HL-60 (cell line): ENCODE data around the gene IP6K1.
A peak's percentile ranks its signal among the peaks of the same experiment; 100 is the strongest.

Source experiments
- DNase-seq, 2 experiments: peaks; one replicate each; pipeline ENCODE4 v3.0.0-alpha.2; 2010 to 2020; ENCODE audit warnings: low read depth in 1 of 2, low spot score in 1 of 2
- H3K27ac ChIP-seq: fragments of 250-450 bp; sonication (Bioruptor Pico); replicated peaks from 2 replicates; pipeline ENCODE4 v1.5.1; 2020; ENCODE audit warnings: mild to moderate bottlenecking, moderate library complexity
- H3K27me3 ChIP-seq: fragments of 250-450 bp; sonication (Bioruptor Pico); 2 replicates; pipeline ENCODE4 v1.5.1; 2021; ENCODE audit warnings: mild to moderate bottlenecking, moderate library complexity; ENCODE audit not compliant: insufficient read depth, poor library complexity, severe bottlenecking
- H3K4me3 ChIP-seq: replicated peaks from 2 replicates; pipeline ENCODE4 v1.5.1; 2011; ENCODE audit warnings: mild to moderate bottlenecking, control low read depth, low read length; ENCODE audit not compliant: insufficient read depth
- GABPA ChIP-seq: IDR thresholded peaks from 2 replicates; pipeline ENCODE4 v1.6.1; 2012; ENCODE audit warnings: low read depth
- POLR2AphosphoS5 ChIP-seq: IDR thresholded peaks from 2 replicates; pipeline ENCODE4 v1.6.1; 2012; ENCODE audit warnings: low read depth
- SPI1 ChIP-seq: IDR thresholded peaks from 2 replicates; pipeline ENCODE4 v1.6.1; 2012; ENCODE audit warnings: low read depth, mild to moderate bottlenecking, borderline replicate concordance
- TF ChIP-seq, protein P1 (sequence below): IDR thresholded peaks from 2 replicates; pipeline ENCODE4 v1.6.1; 2012; ENCODE audit warnings: low read depth; ENCODE audit not compliant: insufficient replicate concordance
- TF ChIP-seq, protein P2 (sequence below): IDR thresholded peaks from one replicate; pipeline ENCODE4 v1.5.1; 2011; ENCODE audit warnings: low read length, control low read depth, inconsistent platforms; ENCODE audit not compliant: insufficient read depth

Gene IP6K1

GRCh38 chr3:49804141-49805041 lies 18.0 kb upstream of the IP6K1 start:
- Histone ChIP-seq H3K4me3 (peak overlapping the region; percentile 94), H3K27me3 (no peaks in the 10 kb centered on the region), H3K27ac (peak overlapping the region; percentile 89)
- peak in 1 of 2 experiments; percentile 33 for DNase-seq
- no peak for TF ChIP-seq POLR2AphosphoS5
- TF ChIP-seq, protein P1, sequence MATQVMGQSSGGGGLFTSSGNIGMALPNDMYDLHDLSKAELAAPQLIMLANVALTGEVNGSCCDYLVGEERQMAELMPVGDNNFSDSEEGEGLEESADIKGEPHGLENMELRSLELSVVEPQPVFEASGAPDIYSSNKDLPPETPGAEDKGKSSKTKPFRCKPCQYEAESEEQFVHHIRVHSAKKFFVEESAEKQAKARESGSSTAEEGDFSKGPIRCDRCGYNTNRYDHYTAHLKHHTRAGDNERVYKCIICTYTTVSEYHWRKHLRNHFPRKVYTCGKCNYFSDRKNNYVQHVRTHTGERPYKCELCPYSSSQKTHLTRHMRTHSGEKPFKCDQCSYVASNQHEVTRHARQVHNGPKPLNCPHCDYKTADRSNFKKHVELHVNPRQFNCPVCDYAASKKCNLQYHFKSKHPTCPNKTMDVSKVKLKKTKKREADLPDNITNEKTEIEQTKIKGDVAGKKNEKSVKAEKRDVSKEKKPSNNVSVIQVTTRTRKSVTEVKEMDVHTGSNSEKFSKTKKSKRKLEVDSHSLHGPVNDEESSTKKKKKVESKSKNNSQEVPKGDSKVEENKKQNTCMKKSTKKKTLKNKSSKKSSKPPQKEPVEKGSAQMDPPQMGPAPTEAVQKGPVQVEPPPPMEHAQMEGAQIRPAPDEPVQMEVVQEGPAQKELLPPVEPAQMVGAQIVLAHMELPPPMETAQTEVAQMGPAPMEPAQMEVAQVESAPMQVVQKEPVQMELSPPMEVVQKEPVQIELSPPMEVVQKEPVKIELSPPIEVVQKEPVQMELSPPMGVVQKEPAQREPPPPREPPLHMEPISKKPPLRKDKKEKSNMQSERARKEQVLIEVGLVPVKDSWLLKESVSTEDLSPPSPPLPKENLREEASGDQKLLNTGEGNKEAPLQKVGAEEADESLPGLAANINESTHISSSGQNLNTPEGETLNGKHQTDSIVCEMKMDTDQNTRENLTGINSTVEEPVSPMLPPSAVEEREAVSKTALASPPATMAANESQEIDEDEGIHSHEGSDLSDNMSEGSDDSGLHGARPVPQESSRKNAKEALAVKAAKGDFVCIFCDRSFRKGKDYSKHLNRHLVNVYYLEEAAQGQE, result no peak
- no peak for TF ChIP-seq SPI1
- TF ChIP-seq, protein P2, sequence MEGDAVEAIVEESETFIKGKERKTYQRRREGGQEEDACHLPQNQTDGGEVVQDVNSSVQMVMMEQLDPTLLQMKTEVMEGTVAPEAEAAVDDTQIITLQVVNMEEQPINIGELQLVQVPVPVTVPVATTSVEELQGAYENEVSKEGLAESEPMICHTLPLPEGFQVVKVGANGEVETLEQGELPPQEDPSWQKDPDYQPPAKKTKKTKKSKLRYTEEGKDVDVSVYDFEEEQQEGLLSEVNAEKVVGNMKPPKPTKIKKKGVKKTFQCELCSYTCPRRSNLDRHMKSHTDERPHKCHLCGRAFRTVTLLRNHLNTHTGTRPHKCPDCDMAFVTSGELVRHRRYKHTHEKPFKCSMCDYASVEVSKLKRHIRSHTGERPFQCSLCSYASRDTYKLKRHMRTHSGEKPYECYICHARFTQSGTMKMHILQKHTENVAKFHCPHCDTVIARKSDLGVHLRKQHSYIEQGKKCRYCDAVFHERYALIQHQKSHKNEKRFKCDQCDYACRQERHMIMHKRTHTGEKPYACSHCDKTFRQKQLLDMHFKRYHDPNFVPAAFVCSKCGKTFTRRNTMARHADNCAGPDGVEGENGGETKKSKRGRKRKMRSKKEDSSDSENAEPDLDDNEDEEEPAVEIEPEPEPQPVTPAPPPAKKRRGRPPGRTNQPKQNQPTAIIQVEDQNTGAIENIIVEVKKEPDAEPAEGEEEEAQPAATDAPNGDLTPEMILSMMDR, result no peak
- TF ChIP-seq GABPA, result no peak

DNA sequence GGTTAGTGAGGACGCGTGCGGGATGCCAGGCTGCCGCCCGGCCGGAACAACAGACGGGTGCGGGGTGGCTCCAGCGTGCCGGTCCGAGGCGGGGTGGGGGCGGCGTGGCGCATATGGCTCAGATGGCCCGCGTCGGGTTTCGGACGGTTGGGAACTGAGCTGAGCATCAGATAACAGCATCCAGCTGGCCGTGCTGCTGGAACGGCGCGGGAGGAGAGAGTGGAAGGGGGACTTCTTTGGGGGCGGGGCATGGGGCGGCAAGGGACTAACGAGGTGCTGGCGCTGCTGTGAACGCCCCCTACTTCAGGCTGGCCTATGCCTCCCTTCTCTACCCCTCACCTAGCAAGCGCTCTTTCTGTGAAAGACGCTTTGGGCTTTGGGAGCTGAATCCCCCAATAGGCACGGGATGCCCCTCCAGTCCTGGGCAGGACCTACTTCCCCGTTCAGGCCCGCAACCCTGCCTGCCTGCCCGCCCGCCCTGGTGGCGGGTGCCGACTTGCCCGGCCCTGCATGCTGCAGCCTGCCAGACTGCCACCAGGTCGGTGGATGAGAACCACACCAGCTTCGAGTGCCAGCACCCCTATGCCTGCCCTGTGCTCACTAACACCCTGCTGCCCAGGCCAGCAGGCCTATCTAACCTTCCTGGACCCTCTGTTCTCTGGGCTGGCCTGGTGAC lies 17.3 kb upstream of the IP6K1 start:
- H3K4me3 ChIP-seq, result peak overlapping the region; percentile 94
- TF ChIP-seq SPI1 (no peak), POLR2AphosphoS5 (peak; percentile 41; the same call in 1 of the 2 replicates)
- peak overlapping the region; percentile 89 for H3K27ac ChIP-seq
- DNase-seq, result peak; percentile 56 to 59
- H3K27me3 ChIP-seq, result no peaks in the 10 kb centered on the region

DNA sequence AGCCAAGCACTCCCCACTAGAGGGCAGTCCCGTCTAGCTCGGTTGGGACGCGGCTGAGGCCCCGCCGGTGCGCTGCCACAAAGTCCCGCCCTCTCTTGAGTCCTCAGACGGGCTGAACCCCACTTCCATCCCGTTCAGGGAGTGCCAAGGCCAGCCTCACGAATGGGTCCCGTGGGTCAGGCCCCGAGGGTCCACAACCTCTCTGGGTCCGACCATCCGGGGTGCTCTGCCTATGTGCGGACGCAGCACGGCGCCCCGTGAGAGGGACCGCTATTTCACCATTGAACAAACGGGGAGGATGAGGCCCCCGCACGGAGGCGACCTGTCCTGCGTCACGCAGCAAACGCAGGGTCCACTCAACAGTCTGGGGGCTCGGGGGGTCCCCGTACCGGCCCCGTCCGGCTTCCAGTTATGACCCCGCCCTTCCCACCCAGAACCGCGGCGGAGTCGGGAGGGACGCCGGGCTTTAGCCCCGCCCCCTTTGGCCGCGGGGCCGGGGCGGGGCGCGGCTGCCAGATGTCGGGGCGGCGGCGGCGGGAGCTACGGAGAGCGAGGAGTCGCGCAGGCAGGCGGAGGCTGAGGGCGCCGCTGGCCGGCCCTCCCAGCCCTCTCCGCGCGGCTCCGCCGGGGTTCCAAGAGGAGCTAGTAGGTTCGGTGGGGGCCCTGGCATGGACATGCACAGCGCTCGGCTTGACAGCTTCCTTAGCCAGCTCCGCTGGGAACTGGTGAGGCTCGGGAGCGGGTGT lies 16.6 kb upstream of the IP6K1 start, which contains the start of gene INKA1:
Gene INKA1 (plus strand): TSS at position 543 of the 746 bp plus-strand sequence. CDS start 132 bp downstream, at position 675.
- DNase-seq, result peak; percentile 77 to 87
- Histone ChIP-seq H3K27me3 (no peaks in the 10 kb centered on the region), H3K4me3 (peak within 1 kb of the TSS; percentile 94), H3K27ac (peak within 1 kb of the TSS; percentile 89)
- TF ChIP-seq, protein P2, result peak; percentile 90
- TF ChIP-seq, protein P1, result no peak
- TF ChIP-seq SPI1 (no peak), POLR2AphosphoS5 (no peak), GABPA (no peak)
